T1000 (cell line): Measurements from ENCODE around the gene FGL2.
"Not testable (repeated sequence)": the region's sequence is repeated elsewhere in the genome, so short reads cannot be mapped to it uniquely, and the experiment has no call there.

Experiments
- DNase-seq: peaks from one replicate; lab custom pipeline; 2025; ENCODE audit warnings: mixed read lengths; lab: John Stamatoyannopoulos, UW

The FGL2 gene, protein sequence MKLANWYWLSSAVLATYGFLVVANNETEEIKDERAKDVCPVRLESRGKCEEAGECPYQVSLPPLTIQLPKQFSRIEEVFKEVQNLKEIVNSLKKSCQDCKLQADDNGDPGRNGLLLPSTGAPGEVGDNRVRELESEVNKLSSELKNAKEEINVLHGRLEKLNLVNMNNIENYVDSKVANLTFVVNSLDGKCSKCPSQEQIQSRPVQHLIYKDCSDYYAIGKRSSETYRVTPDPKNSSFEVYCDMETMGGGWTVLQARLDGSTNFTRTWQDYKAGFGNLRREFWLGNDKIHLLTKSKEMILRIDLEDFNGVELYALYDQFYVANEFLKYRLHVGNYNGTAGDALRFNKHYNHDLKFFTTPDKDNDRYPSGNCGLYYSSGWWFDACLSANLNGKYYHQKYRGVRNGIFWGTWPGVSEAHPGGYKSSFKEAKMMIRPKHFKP

DNA sequence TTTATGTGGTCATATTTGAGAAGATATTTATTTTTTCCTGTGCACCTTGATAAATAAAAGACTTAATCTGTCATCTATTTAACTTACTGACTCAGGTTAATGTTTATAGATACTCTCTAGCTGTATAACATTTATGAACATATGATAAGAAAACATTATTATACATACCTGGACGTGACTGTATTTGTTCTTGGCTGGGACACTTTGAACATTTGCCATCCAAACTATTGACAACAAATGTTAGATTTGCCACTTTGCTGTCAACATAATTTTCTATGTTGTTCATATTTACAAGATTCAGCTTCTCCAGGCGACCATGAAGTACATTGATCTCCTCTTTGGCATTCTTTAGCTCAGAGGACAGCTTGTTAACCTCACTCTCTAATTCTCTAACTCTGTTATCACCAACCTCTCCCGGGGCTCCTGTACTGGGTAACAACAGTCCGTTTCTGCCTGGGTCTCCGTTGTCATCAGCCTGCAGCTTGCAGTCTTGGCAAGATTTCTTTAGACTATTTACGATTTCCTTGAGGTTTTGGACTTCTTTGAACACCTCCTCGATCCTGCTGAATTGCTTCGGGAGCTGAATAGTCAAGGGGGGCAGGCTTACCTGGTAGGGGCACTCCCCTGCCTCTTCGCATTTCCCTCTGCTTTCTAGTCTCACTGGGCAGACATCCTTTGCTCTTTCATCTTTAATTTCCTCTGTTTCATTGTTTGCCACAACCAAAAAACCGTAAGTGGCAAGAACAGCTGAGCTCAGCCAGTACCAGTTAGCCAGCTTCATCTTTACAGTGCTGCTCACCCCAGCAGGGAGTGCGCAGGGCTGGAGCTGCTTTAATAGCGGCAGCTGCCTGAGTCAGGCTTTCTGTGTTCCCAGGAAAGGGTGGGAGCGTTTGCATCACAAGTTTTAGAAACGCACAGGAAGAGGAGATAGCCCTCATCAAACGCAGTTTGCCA lies at the start of gene FGL2:
TSS of gene FGL2 (minus strand) at position 807 of the 954 bp plus-strand sequence. CDS start at position 781, 26 bp downstream.
- no peak for DNase-seq

DNA sequence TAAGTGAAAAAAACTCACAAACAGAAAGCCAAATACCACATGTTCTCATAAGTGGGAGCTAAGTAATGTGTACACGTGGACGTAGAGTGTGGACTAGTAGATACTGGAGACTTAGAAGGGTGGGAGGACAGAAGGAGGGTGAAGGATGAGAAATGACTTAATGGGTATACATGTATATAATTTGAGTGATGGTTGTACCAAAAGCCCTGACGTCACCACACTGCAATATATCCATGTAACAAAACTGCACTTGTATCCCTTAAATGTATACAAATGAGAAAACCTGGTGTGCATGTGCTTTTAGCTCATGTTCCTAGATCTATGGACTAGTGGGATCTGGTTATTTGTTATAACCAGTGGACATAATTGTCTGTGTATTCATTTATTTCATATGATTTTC lies 48.5 kb upstream of the FGL2 start:
- no peak for DNase-seq

DNA sequence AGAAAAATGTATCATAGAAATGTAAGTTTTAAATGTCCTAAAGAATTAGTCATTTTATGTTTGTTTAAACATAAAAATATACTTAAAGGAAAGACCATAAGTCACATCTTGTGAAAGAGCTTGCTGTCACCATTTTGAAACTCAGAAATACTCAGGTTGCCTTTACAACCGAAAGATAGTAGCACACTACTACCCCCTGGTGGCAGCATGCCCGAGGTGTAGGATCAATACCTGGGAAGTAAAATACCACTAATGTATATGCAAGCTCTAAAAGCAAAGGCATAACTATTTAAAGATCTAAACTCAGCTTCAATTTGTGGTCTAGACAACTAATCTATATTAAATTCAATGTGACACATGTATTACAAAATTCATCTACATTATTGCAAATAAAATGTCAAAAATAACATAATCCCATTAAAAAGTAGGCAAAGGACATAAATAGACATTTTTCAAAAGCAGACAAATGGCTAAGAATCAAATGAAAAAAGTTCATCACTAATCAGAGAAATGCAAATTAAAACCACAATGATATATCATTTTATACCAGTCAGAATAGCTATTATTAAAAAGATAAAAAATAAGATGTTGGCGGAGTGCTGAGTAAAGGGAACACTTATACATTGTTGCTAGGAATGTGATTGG lies 47.7 kb upstream of the FGL2 start:
- peak; percentile 27 for DNase-seq

DNA sequence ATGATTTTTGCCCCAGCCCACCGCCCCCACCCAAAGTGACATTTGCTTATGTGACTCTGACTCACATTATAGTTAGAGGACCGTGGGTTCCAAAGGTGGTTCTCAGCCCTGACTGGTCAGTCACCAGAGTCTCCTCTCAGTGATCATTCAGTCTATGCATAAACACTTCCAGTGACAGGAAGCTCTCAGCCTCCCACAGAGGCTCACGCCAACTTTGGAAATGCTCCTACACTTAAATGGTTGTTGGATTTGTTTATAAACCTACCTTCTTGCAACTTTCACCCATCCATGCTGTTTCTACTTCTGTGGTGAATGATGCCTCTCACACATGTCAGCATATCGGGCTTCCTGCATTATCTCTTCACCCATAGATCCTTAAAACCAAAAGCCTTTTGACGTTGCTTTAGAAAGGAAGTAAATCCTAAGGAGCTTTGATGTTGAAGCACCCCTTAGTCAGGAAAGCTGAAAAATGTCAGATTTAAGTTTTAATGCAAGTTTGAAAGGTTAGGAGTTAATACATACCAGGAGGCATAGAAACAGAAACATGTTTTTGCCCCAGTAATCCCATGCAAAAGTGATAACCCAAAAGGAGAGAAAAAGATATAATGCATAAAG lies 46.5 kb upstream of the FGL2 start:
- DNase-seq: no peak

DNA sequence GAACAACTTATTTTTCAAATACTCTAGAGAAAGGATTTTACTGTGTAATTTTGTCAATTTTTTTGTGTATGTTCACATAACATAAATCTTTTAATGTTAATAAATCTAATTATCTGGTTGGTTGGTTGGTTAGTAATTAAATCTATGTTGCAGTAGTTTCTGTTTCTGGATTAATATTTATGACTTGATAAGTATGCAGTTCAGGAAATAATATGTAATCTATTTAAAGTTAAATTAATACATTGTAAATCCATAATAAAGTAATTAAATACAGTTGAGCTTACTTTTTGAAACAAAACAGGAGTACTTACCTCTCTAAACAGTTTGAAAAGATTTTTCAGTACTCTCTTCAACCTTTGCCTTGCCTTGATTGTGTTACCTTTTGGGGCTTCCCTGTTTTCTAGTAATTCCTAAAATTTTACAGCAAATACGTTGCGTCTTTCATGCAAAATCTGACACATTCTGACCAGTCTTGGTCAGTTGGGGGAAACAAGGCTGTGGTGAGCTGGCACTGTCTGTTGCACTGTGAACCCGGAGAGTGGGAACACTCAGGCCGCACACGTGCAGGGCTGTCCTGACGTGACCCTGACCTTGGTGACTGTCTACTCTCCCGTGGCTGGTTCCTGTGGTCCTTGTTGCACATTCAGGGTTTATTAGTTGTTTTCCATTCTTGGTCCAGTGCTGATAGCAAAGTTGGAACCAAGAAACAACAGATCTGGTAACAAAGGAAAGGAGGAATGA lies 45.6 kb upstream of the FGL2 start:
- DNase-seq: no peak

DNA sequence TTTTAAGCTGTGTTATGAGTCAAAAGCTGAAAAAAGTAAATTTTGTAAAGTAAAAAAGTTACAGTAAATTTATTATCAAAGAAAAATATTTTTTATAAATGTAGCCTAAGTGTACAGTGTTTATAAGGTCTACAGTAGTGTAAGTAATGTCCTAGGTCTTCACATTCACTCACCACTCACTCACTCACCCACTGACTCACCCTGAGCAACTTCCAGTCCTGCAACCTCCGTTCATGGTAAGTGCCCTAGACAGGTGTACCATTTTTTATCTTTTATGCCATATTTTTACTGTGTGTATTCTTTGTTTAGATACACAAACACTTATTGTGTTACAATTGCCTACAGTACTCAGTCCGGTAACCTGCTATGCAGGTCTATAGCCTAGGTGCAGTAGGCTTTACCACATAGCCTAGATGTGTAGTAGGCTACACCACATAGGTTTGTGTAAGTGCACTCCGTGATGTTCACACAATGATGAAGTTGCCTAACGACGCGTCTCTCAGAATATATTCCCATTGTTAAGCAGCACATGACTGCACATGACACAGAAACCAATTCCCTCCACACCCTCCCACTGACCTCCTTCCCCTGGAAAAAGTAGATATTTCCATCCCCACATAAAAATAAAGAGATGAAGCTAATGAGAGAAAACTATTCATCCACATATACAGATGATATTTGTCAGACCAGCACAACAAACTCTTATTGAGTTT lies 44.8 kb upstream of the FGL2 start:
- DNase-seq: no peak

DNA sequence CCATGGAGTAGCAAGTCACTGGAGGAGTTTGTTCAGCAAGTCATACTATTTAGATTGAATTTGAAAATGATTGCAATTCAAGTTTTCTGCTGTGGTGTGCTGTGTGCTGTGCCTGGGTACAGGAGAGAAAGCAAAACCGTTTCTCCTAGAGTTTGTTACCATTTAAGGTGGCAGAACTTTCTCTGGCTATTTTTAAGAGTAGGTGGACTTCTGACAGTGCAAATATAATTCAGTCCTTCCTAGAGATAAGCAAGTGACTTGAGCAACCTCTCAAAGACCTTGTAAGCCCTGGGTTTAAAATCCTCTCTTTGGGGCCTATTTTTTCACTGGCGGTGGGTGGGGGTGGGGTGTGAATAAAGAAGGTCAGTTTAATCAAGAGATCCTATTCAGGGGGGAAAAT lies 42.9 kb upstream of the FGL2 start:
- no peak for DNase-seq

DNA sequence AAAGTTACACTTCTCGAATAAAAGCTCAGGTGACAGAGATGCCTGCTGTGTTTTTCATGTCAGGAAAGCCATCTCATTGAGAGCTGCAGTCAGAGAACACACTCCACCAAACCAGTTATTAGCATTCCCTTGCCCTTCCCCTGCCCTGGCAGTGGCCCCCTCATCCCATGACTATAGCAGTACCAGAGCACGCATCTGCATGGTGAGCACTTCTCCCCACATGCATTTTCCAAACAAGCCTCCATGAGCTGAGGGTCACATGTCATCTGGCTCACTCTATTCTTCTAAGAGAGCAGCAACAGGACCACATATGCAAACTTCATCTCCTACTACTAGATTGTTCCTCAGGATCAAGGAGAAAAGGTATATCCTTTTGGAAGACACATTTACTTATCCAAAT lies 42.4 kb upstream of the FGL2 start:
- no peak for DNase-seq

DNA sequence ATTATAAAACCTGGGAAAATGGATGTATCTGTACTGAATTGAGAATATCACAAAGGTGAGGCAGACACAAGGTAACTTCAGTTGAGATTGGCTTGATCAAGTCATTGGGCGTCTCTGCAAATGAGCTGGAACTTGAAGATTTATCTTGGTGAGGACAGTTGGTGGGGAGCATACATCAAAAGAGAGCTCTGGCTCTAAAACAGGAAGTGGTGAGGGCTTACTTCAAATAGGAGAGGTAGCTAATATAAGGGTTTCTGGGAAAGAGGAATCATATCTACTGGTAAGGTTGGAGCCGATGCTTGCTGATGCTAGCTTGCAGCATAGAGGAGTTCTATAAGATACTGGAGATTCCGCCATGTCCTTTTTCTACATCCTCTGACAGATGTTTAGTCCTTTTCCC lies 39.9 kb upstream of the FGL2 start:
- DNase-seq: no peak

DNA sequence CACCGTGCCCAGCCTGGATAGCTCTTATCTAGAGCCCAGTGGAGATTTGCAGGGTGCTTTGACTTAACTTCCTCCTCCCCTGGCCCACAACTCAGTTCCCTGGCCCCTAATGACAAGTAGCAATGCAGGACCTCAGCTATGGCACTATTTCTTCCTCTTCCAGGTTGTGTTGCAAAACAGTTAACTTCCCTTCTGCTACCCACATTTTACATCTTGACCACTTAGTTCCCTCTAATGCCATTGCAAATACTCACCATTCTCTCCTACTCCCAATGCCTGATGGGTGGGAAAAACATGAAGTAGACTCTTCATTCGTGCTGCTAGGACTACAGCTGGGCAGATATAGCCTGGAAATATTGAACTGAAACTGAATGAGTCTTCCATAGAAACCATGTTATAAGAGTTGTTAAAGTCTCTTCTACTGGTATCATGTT lies 39.1 kb upstream of the FGL2 start:
- no peak for DNase-seq

DNA sequence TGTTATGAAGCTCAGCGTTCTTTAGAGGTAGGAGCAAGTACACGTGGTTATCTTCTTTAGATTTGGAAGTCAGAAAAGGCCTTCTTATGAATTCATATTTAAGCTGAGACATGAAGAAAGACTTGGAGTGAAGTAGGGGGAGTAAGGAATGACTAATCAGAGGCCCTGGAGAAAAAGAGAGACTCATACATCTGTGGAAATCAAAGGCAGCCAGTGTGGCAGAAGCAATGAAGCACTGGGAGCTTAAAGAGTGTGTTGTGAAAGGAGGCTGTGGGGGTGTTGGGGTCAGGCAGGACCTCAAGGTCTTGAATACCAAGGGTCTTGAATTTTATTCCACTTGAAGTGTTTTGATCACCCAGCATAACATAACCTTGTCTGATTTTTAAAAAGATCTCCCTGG lies 35.7 kb upstream of the FGL2 start:
- no peak for DNase-seq

DNA sequence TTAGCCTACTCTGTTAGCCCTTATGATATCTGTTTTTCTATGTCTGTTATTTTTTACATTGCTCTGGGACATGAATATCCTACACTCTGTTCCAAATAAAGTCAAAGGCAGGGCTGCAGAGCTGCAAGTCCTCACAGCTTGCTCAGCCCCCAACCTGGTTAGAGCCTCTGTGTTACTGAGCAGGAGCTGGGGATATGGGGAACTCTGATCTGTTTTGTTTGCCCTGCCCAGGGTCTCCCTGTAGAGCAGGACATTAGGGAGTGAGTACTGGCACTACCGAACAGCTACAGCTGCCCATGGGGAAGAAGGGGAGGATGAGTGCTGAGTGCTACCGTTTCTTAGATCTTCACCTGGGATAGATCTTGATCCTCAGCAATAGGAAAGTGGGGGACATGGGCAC lies 32.8 kb upstream of the FGL2 start:
- DNase-seq: no peak

DNA sequence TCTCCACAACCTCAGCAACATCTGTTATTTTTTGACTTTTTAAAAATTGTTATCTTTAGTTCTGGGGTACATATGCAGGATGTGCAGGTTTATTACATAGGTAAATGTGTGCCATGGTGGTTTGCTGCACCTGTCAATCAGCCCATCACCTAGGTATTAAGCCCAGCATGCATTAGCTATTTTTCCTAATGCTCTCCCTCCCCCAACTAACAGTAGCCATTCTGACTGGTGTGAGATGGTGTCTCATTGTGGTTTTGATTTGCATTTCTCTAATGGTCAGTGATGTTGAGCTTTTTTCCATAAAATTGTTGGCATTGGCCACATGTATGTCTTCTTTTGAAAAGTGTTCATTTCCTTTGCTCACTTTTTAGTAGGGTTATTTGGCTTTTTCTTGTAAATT lies 29.2 kb upstream of the FGL2 start:
- not testable (repeated sequence) for DNase-seq

DNA sequence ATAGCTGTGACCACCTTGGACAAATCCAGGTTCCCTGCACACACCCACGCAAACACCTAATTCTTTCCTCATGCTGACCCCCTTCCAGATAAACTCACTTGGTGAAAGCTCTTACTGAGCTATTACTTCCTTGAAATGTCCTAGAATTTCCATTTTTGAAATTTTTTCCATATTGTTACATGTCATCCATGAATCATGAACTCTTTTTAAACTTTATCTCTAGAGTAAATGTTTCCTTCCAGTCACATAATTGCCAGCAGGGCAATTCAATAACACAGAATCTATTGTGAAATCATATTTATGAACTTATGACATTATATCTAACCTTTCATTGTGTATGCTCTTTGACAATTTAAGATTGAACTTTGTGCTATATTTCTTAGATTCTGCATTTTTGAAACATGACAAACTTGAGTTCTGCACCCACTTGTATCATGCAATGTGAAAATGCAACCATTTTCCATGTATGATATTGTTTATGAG lies 26.8 kb upstream of the FGL2 start:
- DNase-seq: no peak

DNA sequence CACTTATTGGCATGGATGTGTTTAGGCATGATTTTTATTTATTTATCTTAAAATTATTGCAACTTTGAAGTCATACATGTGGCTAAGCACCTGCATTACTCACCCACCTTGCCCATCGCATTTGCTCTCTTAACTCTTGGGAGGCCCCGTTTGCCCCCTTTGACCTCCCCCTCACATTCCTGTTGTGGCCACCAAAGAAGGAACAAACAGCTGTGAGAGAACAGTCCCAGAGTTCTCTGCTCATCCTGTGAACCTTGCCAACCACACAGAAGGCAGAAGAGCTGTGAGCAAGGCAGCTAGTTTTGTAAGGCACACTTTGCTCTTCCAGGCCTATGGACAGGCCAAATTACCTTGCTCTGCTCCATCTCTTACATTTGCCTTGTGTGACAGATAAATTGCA lies 23.6 kb upstream of the FGL2 start:
- no peak for DNase-seq

DNA sequence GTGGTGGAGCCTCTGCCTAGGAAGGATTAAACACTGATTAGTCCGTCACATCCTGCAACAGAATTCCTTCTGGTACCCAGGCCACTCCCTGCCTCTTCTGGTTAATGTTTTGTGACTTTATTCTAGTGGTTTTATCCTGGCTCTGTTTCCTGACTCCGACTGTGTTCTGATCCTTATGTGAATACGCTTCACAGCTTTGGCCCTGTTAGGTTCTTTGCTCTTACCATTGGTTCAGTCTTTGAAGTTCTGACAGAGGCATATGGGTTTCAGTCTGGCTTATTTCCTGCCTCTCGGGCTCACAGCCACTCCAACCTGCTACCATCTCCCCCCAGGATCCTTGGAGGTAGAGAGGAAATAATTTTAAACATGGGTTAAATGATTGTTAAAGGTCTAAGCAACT lies 23.2 kb upstream of the FGL2 start:
- DNase-seq: no peak

DNA sequence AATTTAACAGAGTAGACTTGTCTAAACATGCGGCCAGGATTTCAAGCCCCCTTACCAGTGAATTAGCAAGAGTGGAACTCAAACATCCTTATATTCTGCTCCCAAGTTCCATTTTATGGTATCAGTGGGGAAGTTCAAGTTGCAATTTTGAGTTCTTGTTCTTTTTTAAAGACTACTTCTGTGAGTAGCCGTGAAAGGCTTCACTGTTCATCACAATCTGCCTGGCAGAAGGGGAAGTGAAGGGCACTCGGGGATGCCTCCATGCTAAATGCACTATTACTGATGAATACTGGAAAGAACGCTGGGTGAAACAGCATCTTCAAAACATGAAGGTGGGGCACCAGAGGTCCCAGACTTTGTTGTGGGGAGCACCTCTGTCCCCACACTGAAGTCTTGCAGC lies 22.4 kb upstream of the FGL2 start:
- DNase-seq: no peak

DNA sequence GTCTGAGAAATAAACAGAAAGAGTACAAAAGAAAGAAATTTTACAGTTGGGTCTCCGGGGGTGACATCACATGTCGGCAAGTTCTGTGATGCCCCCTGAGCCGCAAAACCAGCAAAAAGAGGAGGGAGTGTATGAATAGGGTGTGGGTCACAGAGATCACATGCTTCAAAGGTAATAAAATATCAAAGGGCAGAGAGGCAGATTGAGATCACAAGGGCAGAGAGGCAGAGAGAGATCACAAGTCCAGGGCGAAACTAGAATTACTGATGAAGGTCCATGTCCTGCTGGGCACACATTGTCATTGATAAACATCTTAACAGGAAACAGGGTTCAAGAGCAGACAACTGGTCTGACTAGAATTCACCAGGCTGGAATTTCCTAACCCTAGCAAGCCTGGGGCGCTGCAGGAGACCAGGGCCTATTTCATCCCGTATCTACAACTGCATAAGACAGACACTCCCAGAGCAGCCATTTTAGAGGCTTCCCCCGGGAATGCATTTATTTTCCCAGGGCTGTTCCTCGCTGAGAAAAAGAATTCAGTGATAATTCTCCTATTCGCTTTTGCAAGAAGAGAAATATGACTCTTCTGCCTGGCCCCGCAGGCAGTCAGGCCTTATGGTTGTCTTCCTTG lies 20.2 kb upstream of the FGL2 start:
- not testable (repeated sequence) for DNase-seq

DNA sequence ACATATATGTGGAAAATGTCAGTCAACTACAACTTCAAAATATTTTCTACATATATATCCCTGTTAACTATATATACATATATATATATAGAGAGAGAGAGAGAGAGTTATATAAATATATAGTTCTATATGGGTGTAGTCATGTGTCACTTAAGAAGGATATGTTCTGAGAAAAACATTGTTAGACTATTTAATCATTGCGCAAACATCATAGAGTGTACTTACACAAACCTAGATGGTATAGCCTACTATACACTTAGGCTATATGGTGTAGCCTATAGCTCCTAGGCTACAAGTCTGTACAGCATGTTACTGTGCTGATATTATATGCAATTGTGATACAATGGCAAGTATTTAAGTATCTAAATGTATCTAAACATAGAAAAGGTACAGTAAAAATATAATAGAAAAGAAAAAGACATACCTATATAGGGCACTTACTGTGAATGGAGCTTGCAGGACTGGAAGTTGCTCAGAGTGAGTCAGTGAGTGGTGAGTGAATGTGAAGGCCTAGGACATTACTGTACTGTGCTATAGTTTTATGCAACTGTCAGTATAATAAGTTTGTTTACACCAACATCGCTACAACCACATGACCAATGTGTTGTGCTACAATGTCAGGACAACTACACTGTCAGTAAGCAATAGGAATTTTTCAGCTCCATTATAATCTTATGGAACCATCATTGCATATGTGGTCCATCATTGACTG lies 18.0 kb upstream of the FGL2 start:
- DNase-seq: no peak
